HL-60 (cell line): ENCODE results near the gene RAB15.

ENCODE experiments used
- DNase-seq, 2 experiments: peaks; one replicate each; pipeline ENCODE4 v3.0.0-alpha.2; 2010 to 2020; ENCODE audit warnings: low read depth in 1 of 2, low spot score in 1 of 2
- H3K27ac ChIP-seq: fragments of 250-450 bp; sonication (Bioruptor Pico); replicated peaks from 2 replicates; pipeline ENCODE4 v1.5.1; 2020; ENCODE audit warnings: mild to moderate bottlenecking, moderate library complexity
- H3K27me3 ChIP-seq: fragments of 250-450 bp; sonication (Bioruptor Pico); 2 replicates; pipeline ENCODE4 v1.5.1; 2021; ENCODE audit warnings: mild to moderate bottlenecking, moderate library complexity; ENCODE audit not compliant: insufficient read depth, poor library complexity, severe bottlenecking
- H3K4me3 ChIP-seq: replicated peaks from 2 replicates; pipeline ENCODE4 v1.5.1; 2011; ENCODE audit warnings: mild to moderate bottlenecking, control low read depth, low read length; ENCODE audit not compliant: insufficient read depth
- CTCF ChIP-seq: IDR thresholded peaks from one replicate; pipeline ENCODE4 v1.5.1; 2011; ENCODE audit warnings: low read length, control low read depth, inconsistent platforms; ENCODE audit not compliant: insufficient read depth
- GABPA ChIP-seq: IDR thresholded peaks from 2 replicates; pipeline ENCODE4 v1.6.1; 2012; ENCODE audit warnings: low read depth
- POLR2AphosphoS5 ChIP-seq: IDR thresholded peaks from 2 replicates; pipeline ENCODE4 v1.6.1; 2012; ENCODE audit warnings: low read depth
- REST ChIP-seq: IDR thresholded peaks from 2 replicates; pipeline ENCODE4 v1.6.1; 2012; ENCODE audit warnings: low read depth; ENCODE audit not compliant: insufficient replicate concordance
- SPI1 ChIP-seq: IDR thresholded peaks from 2 replicates; pipeline ENCODE4 v1.6.1; 2012; ENCODE audit warnings: low read depth, mild to moderate bottlenecking, borderline replicate concordance

Gene RAB15

GRCh38 chr14:65010211-65010931 lies 38.2 kb upstream of the RAB15 start:
- H3K27me3 ChIP-seq = no peaks in the 10 kb centered on the region
- H3K4me3 ChIP-seq = no peak overlapping the region
- TF ChIP-seq SPI1 (no peak), REST (no peak), POLR2AphosphoS5 (no peak), GABPA (no peak), CTCF (no peak)
- no peak for DNase-seq
- no peak overlapping the region for H3K27ac ChIP-seq

- TF ChIP-seq CTCF (no peak), SPI1 (no peak), REST (no peak)
Observed at GRCh38 chr14:65007202-65007601, 35.1 kb upstream of the RAB15 start.

GRCh38 chr14:65006261-65006721 lies 34.2 kb upstream of the RAB15 start:
- no peak overlapping the region for H3K4me3 ChIP-seq
- H3K27me3 ChIP-seq = no peaks in the 10 kb centered on the region
- no peak overlapping the region for H3K27ac ChIP-seq
- DNase-seq = no peak
- TF ChIP-seq CTCF (no peak), REST (no peak), POLR2AphosphoS5 (no peak), SPI1 (no peak), GABPA (no peak)

More at GRCh38 chr14:65007202-65007601, 35.1 kb upstream of the RAB15 start:
- H3K4me3 ChIP-seq = no peak overlapping the region
- no peak overlapping the region for H3K27ac ChIP-seq
- no peak for DNase-seq
- no peaks in the 10 kb centered on the region for H3K27me3 ChIP-seq
